Measurements from ENCODE around the gene INSIG1. TPM values are rescaled to one million over a fixed set of nuclear protein-coding genes. Genes with fewer than 3 reads are reported as not detected.
A peak's percentile ranks its signal among the peaks of the same experiment; 100 is the strongest.

INSIG1 gene
- total and polyA plus RNA-seq, 8 donors: 13.5 to 170 (median 21.4) TPM

- no peak for DNase-seq
- intact Hi-C loops (cut with DNase I): no loop called here
- Histone ChIP-seq H3K36me3 (no peaks in the 10 kb centered on the region), H3K27ac (no peak overlapping the region), H3K4me3 (no peak overlapping the region), H3K9me3 (no peaks in the 10 kb centered on the region), H3K4me1 (peaks cover 0 to 8% of the 10 kb centered on the region in 2 donors), H3K27me3 (no peaks in the 10 kb centered on the region)
- ATAC-seq: no peak
- TF ChIP-seq, protein P1, sequence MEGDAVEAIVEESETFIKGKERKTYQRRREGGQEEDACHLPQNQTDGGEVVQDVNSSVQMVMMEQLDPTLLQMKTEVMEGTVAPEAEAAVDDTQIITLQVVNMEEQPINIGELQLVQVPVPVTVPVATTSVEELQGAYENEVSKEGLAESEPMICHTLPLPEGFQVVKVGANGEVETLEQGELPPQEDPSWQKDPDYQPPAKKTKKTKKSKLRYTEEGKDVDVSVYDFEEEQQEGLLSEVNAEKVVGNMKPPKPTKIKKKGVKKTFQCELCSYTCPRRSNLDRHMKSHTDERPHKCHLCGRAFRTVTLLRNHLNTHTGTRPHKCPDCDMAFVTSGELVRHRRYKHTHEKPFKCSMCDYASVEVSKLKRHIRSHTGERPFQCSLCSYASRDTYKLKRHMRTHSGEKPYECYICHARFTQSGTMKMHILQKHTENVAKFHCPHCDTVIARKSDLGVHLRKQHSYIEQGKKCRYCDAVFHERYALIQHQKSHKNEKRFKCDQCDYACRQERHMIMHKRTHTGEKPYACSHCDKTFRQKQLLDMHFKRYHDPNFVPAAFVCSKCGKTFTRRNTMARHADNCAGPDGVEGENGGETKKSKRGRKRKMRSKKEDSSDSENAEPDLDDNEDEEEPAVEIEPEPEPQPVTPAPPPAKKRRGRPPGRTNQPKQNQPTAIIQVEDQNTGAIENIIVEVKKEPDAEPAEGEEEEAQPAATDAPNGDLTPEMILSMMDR (IDR thresholded peaks at IDR 0.05): no peak
Observed at GRCh38 chr7:155288055-155288454, 9.6 kb upstream of the INSIG1 start.

DNA sequence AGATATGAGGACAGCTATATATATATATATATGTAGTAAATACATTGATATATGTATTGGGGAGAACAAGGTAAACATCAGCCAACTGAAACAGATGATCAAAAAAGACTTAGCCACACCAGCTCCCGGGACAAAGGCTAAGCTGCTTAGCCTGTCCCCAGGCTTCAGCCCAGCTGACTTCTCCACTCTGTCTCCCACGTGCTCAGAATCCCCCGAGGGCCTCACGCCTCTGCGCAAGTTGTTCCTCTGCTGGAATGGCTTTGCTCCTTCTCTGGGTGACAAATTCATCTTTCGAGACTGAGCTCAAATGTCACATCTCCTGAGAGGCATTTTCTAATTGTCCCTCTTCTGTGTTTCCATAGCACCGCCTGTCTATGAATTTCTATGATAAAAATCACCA, 8.6 kb upstream of the INSIG1 start:
- no peak for ATAC-seq
- intact Hi-C loops (cut with DNase I): no loop called here
- Histone ChIP-seq H3K4me1 (peaks cover 0 to 8% of the 10 kb centered on the region in 2 donors), H3K36me3 (no peaks in the 10 kb centered on the region), H3K27me3 (no peaks in the 10 kb centered on the region), H3K9me3 (no peaks in the 10 kb centered on the region), H3K4me3 (no peak overlapping the region), H3K27ac (no peak overlapping the region)
- TF ChIP-seq, protein P1 (IDR thresholded peaks at IDR 0.05): no peak
- no peak for DNase-seq

- Histone ChIP-seq H3K4me1 (peaks cover 0 to 8% of the 10 kb centered on the region in 2 donors), H3K27ac (no peak overlapping the region), H3K36me3 (no peaks in the 10 kb centered on the region), H3K4me3 (no peak overlapping the region), H3K27me3 (no peaks in the 10 kb centered on the region), H3K9me3 (no peaks in the 10 kb centered on the region)
- ATAC-seq (no peak), DNase-seq (no peak)
- intact Hi-C loops (cut with DNase I): no loop called here
- TF ChIP-seq, protein P1 (IDR thresholded peaks at IDR 0.05): no peak
Observed at GRCh38 chr7:155289949-155290501, 7.7 kb upstream of the INSIG1 start.

- intact Hi-C loops (cut with DNase I): no loop called here
- ATAC-seq (peak; percentile 93), DNase-seq (peak in 2 of 4 donors; percentile 86 to 87)
Observed at GRCh38 chr7:155291045-155291530, 6.6 kb upstream of the INSIG1 start.

DNA sequence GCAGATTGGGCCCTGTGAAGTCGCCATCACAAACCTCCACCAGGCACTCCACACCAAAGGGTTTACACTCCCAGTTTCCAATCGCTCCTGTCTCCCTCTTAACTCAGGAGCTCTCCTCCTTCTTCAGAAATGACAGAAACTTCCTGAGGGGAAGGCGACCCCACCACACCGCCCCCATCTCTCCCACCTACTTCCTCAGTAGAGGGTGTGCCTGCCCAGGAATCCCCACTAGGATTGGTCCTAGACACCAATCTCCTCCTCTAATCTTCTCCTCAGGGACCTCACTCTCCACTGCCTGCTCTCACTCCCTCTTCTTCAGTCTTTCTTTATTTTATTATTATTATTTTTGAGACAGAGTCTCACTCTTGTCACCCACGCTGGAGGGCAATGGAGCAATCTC, 5.9 kb upstream of the INSIG1 start:
- Histone ChIP-seq H3K4me3 (no peak overlapping the region), H3K9me3 (no peaks in the 10 kb centered on the region), H3K36me3 (no peaks in the 10 kb centered on the region), H3K27ac (no peak overlapping the region), H3K27me3 (no peaks in the 10 kb centered on the region), H3K4me1 (peaks cover 0 to 17% of the 10 kb centered on the region in 2 donors)
- intact Hi-C loops (cut with DNase I): no loop called here
- TF ChIP-seq, protein P1 (IDR thresholded peaks at IDR 0.05): no peak
- DNase-seq (no peak), ATAC-seq (no peak)

More at GRCh38 chr7:155291045-155291530, 6.6 kb upstream of the INSIG1 start:
- H3K9me3 ChIP-seq: no peaks in the 10 kb centered on the region
- H3K27me3 ChIP-seq: no peaks in the 10 kb centered on the region
- H3K27ac ChIP-seq: no peak overlapping the region
- TF ChIP-seq, protein P1 (IDR thresholded peaks at IDR 0.05): no peak
- no peak overlapping the region for H3K4me3 ChIP-seq
- peaks cover 0 to 10% of the 10 kb centered on the region in 2 donors for H3K4me1 ChIP-seq
- no peaks in the 10 kb centered on the region for H3K36me3 ChIP-seq

All from left lung (tissue), 10 donors.